Mucosa of rectum (tissue), 2 donors: ENCODE measurements around the gene DEK.

Source experiments
- H3K27ac ChIP-seq, 2 donors: one replicate each; pipeline ENCODE4 v1.7.0; 2013; ENCODE audit warnings: inconsistent platforms in 2 of 2, low read depth in 2 of 2, low read length in 2 of 2
- H3K27me3 ChIP-seq, 2 donors: one replicate each; pipeline ENCODE4 v1.7.0; 2013; ENCODE audit warnings: low read length in 2 of 2; ENCODE audit not compliant: control insufficient read depth in 2 of 2, insufficient read depth in 2 of 2
- H3K36me3 ChIP-seq, 2 donors: one replicate each; pipeline ENCODE4 v1.7.0; 2013; ENCODE audit warnings: low read length in 2 of 2; ENCODE audit not compliant: control insufficient read depth in 2 of 2, insufficient read depth in 2 of 2
- H3K4me1 ChIP-seq, 2 donors: one replicate each; pipeline ENCODE4 v1.7.0; 2013; ENCODE audit warnings: low read length in 2 of 2, mild to moderate bottlenecking in 1 of 2; ENCODE audit not compliant: control insufficient read depth in 2 of 2, insufficient read depth in 2 of 2
- H3K4me3 ChIP-seq, 2 donors: one replicate each; pipeline ENCODE4 v1.7.0; 2013; ENCODE audit warnings: low read length in 2 of 2
- H3K9ac ChIP-seq, 2 donors: one replicate each; pipeline ENCODE4 v1.7.0; 2013; ENCODE audit warnings: low read length in 2 of 2, low read depth in 1 of 2, mild to moderate bottlenecking in 1 of 2
- H3K9me3 ChIP-seq, 2 donors: one replicate each; pipeline ENCODE4 v1.7.0; 2013; ENCODE audit warnings: low read length in 2 of 2; ENCODE audit not compliant: control insufficient read depth in 2 of 2
- donor health status: healthy.
- donor health status: Normal muscosa, but diverticular disease.

DEK gene

DNA sequence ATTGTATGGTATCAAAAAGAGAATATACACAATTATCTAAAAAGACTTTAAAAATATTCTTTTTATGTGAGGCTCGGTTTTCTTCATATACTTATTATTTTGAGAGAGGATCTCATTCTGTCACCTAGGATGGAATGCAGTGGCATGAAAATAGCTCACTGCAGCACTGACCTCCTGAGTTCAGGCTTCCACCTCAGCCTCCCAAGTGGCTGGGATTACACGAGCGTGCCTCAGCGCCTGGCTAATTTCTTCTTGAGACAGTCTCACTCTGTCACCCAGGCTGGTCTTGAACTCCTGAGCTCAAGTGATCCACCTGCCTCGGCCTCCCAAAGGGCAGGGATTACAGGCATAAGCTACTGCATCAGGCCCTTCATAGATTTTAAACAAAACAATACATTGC is 10.7 kb downstream of the DEK start:
- Histone ChIP-seq H3K27ac (no peak overlapping the region), H3K36me3 (peaks cover 47 to 48% of the 10 kb centered on the region in 2 donors), H3K4me1 (no peaks in the 10 kb centered on the region), H3K27me3 (no peaks in the 10 kb centered on the region), H3K4me3 (no peak overlapping the region), H3K9ac (no peak overlapping the region), H3K9me3 (no peaks in the 10 kb centered on the region)

DNA sequence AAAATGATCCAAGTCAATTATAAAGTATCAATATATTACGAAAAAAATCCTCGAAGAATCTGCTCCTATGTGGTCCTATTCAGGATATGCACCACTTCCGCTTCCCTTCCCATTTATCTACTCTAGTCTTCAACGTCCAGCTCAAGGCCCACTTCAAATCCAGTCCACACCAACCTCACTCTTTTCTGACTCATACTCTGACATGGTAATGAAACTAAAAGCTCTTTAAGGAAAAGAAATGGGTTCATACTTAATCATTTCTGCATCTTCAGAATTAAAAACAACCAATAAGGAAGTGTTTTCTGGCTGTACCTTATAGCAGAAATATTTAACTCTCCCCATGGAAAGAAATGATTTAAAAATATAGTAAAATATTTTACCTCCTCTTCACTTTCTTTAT is 15.1 kb downstream of the DEK start:
- Histone ChIP-seq H3K36me3 (peaks cover 30 to 36% of the 10 kb centered on the region in 2 donors), H3K4me1 (peaks cover 0 to 4% of the 10 kb centered on the region in 2 donors), H3K9me3 (no peaks in the 10 kb centered on the region)

DNA sequence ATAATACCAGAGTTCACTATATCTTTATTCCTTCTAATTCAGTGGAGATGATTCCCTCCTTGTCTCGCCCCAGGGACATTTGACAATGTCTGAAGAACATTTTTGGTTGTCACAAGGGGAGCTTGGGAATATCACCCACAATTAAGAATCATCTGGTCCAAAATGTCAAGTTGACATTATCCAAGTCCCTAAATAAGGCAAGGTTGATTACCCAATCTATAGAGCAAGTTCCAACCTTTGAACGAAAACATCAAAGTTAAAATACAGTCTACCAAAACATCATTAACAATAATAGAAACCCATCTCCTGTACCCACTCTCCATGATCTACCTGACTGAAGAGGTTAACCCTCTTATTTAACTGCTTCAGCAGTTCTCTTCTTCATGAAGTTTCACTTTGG is 15.6 kb downstream of the DEK start:
- H3K36me3 ChIP-seq = peaks cover 26 to 36% of the 10 kb centered on the region in 2 donors
- H3K9me3 ChIP-seq = no peaks in the 10 kb centered on the region
- H3K4me1 ChIP-seq = peaks cover 0 to 4% of the 10 kb centered on the region in 2 donors
- H3K4me3 ChIP-seq = no peak overlapping the region
- H3K27ac ChIP-seq = no peak overlapping the region
- no peak overlapping the region for H3K9ac ChIP-seq
- no peaks in the 10 kb centered on the region for H3K27me3 ChIP-seq

More for the DNA sequence above, 15.1 kb downstream of the DEK start:
- H3K4me3 ChIP-seq = no peak overlapping the region
- no peak overlapping the region for H3K9ac ChIP-seq
- no peak overlapping the region for H3K27ac ChIP-seq
- no peaks in the 10 kb centered on the region for H3K27me3 ChIP-seq

DNA sequence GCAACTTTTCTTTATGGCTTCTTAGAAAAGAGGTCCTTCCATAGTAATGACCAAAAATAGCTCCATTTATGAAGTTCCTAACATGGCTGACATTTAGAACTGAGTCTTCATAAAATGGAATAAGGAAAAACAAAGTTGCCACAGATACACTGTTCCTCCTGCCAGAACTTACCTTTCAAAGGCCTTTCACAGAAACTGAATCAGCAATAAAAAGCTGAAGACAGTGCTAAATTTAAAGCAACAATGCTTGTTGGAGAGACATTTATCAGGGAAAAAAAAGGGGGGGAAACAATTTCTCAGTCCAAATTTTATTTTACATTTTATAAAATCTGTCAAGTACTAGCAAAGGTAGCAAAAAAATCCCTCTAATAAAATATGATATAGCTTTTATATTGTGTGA is 17.3 kb downstream of the DEK start:
- H3K27ac ChIP-seq = no peak overlapping the region
- no peaks in the 10 kb centered on the region for H3K27me3 ChIP-seq
- H3K9ac ChIP-seq = no peak overlapping the region
- no peak overlapping the region for H3K4me3 ChIP-seq
- peaks cover 28 to 33% of the 10 kb centered on the region in 2 donors for H3K36me3 ChIP-seq
- no peaks in the 10 kb centered on the region for H3K9me3 ChIP-seq
- peaks cover 0 to 4% of the 10 kb centered on the region in 2 donors for H3K4me1 ChIP-seq

DNA sequence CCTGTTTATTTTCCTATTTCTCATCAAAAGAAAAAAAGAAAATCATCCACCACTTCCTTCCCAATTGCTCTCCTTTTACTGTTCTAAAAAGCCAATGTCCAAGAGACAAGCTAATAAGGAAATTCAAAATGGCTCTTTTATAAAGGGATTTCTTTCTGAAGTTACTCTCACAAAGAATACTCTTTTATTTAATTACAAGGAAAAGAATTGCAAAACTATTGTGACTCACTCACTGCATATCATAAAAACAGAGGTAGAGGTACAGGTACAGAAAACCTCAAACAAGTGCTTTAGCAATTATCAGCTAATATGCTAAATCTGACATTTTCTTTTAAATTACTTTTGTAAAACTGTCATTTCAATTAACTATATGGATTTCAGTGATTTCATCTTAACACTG is 18.1 kb downstream of the DEK start:
- no peak overlapping the region for H3K4me3 ChIP-seq
- no peak overlapping the region for H3K27ac ChIP-seq
- peaks cover 0 to 8% of the 10 kb centered on the region in 2 donors for H3K4me1 ChIP-seq
- no peaks in the 10 kb centered on the region for H3K9me3 ChIP-seq
- no peak overlapping the region for H3K9ac ChIP-seq
- no peaks in the 10 kb centered on the region for H3K27me3 ChIP-seq
- peaks cover 28 to 30% of the 10 kb centered on the region in 2 donors for H3K36me3 ChIP-seq

DNA sequence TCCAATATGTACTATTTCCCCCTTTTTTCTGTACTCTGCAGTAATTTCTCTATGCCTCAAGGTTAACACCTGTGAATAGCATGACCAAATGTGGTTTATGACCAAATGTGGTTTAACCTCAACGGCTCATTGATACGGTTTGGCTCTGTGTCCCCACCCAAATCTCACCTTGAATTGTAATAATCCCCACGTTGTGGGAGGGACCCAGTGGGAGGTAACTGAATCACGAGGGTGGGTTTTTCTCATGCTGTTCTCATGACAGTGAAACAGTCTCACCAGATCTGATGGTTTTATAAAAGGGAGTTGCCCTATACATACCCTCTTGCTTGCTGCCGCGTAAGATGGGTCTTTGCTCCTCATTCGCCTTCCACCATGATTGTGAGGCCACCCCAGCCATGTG is 18.7 kb downstream of the DEK start:
- peaks cover 28% of the 10 kb centered on the region in 2 donors for H3K36me3 ChIP-seq

DNA sequence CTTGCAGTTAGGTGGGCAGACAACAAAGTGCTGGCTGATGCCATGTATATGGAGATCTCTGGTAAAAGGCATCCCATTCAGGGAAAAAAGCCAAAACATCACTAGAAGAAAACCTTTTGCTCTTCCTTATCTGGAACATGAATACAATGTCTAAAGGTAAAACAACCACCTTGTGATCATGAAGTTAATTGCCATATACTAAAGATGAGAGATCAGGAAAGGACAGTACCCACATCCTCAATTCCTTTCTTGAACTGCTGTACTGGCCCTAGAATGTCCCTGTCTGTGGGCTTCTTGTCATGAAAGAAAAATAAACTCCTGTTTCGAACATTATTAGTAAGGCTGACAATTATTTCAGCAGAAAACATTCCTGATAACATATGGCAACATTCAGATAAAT is 19.3 kb downstream of the DEK start:
- Histone ChIP-seq H3K9ac (no peak overlapping the region), H3K27ac (no peak overlapping the region), H3K4me3 (no peak overlapping the region), H3K4me1 (peaks cover 0 to 8% of the 10 kb centered on the region in 2 donors), H3K9me3 (no peaks in the 10 kb centered on the region), H3K27me3 (no peaks in the 10 kb centered on the region), H3K36me3 (peaks cover 28% of the 10 kb centered on the region in 2 donors)

More for the DNA sequence above, 18.7 kb downstream of the DEK start:
- H3K4me1 ChIP-seq = peaks cover 0 to 8% of the 10 kb centered on the region in 2 donors
- no peaks in the 10 kb centered on the region for H3K27me3 ChIP-seq
- no peak overlapping the region for H3K4me3 ChIP-seq
- no peak overlapping the region for H3K9ac ChIP-seq
- H3K9me3 ChIP-seq = no peaks in the 10 kb centered on the region
- H3K27ac ChIP-seq = no peak overlapping the region

DNA sequence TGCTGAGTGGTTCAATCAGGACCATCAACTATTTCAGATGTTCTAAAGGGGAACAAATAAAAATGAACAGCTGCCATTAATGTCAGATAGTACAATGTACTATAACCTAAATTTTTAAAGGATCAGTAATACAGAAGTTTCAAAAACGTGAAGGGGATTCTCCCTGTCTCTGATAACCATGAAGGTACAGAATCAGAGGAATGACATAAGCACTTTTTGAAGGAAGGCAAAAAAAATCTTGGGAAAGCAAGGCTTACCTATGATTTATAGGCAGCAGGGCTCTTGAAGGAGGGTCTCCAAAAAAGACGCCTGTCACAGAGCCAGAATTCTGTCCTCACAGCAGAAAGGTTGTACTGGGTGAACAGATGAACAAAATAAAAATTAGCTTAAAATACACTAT is 20.1 kb downstream of the DEK start:
- no peak overlapping the region for H3K4me3 ChIP-seq
- H3K36me3 ChIP-seq = peaks cover 26 to 28% of the 10 kb centered on the region in 2 donors
- H3K9ac ChIP-seq = no peak overlapping the region
- H3K9me3 ChIP-seq = no peaks in the 10 kb centered on the region
- no peaks in the 10 kb centered on the region for H3K27me3 ChIP-seq
- H3K27ac ChIP-seq = no peak overlapping the region
- peaks cover 0 to 8% of the 10 kb centered on the region in 2 donors for H3K4me1 ChIP-seq

DNA sequence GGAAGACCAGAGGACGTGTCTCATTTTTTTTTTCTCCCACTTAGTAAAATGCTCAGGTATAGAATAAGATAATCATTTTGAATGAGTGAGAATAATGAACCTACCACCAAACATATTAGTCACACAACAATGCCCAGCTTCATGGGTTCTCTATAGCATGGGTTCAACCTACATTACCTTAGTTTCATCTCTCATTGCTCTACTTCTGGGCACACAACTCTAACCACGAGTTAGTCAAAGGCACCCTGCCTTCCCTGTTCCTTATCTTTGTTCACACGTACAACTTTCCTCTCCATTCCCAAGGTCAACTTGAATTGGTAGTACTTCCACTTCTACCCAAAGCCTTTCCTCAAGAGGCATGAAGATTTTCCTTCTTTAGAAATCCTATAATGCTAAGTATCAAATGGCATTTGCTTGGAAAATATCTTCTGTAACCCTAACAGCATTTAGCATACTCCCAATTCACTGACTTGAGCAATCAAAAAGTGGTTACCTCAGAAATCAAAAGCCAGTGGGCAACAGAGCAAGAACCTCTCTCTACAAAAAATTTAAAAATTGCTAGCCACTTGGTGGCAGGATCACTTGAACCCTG is 20.9 kb downstream of the DEK start:
- H3K27me3 ChIP-seq = no peaks in the 10 kb centered on the region
- peaks cover 0 to 8% of the 10 kb centered on the region in 2 donors for H3K4me1 ChIP-seq
- no peak overlapping the region for H3K9ac ChIP-seq
- no peak overlapping the region for H3K27ac ChIP-seq
- no peak overlapping the region for H3K4me3 ChIP-seq
- H3K36me3 ChIP-seq = peaks cover 19 to 28% of the 10 kb centered on the region in 2 donors
- H3K9me3 ChIP-seq = no peaks in the 10 kb centered on the region

DNA sequence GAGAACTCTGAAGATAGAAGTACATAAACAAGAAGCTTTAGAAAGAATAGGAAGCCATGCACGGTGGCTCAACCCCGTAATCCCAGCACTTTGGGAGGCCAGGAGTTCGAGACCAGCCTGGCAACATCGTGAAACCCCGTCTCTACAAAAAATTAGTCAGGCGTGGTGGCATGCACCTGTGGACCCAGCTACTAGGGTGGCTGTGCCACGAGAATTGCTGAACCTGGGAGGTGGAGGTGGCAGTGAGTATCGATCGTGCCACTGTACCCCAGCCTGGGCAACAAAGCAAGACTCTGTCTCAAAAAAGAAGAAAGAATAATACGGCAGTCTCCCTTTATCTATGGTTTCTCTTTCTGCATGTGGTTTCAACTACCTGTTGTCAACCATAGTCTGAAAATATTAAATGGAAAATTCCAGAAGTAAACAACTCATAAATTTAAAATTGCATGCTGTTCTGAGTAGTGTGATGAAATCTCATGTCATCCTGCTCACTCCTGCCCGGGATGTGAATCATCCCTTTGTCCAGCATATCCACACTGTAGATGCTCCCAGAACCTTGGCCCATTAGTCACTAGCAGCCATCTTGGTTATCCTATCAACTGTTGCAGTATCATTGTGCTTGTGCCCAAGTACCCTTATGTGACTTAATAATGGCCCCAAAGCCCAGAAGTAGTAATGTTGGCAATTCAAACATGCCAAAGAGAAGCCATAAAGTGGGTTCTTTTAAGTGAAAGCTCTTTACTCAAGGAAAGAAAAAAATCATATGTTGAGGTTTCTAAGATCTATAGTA is 22.1 kb downstream of the DEK start:
- Histone ChIP-seq H3K9ac (no peak overlapping the region), H3K4me1 (peaks cover 0 to 8% of the 10 kb centered on the region in 2 donors), H3K9me3 (no peaks in the 10 kb centered on the region), H3K36me3 (peaks cover 23 to 24% of the 10 kb centered on the region in 2 donors), H3K4me3 (no peak overlapping the region), H3K27ac (no peak overlapping the region), H3K27me3 (no peaks in the 10 kb centered on the region)
